Nephron progenitor cell (in vitro differentiated cells): ENCODE measurements around the gene TTC9.

Experiments used
- DNase-seq: peaks from one replicate; pipeline ENCODE4 v3.0.0; 2021
- H3K27ac Mint-ChIP-seq: 2 replicates; pipeline ENCODE4 v1.8.0; 2021; ENCODE audit warnings: mild to moderate bottlenecking, moderate library complexity, mixed read lengths
- H3K27me3 Mint-ChIP-seq: 2 replicates; pipeline ENCODE4 v1.8.0; 2021; ENCODE audit warnings: mild to moderate bottlenecking, low read depth, mixed read lengths; ENCODE audit not compliant: poor library complexity
- H3K36me3 Mint-ChIP-seq: 2 replicates; pipeline ENCODE4 v1.8.0; 2021; ENCODE audit warnings: low read depth, mixed read lengths
- H3K4me1 Mint-ChIP-seq: 2 replicates; pipeline ENCODE4 v1.8.0; 2021; ENCODE audit warnings: mixed read lengths
- H3K4me3 Mint-ChIP-seq: 2 replicates; pipeline ENCODE4 v1.8.0; 2021; ENCODE audit warnings: mild to moderate bottlenecking, moderate library complexity, mixed read lengths
- H3K9me3 Mint-ChIP-seq: 2 replicates; pipeline ENCODE4 v1.8.0; 2021; ENCODE audit warnings: mild to moderate bottlenecking, moderate library complexity, mixed read lengths
- CTCF ChIP-seq: fragments of 200-600 bp; sonication (generic); IDR thresholded peaks from 2 replicates; pipeline ENCODE4 v1.5.0; 2021; ENCODE audit warnings: antibody characterized with exemption

The TTC9 gene

GRCh38 chr14:70671652-70672644, 30.2 kb downstream of the TTC9 start:
- Mint-ChIP-seq H3K36me3 (no peaks in the 10 kb centered on the region), H3K9me3 (no peaks in the 10 kb centered on the region), H3K4me3 (no peak overlapping the region), H3K27ac (no peak overlapping the region), H3K4me1 (peaks cover 7% of the 10 kb centered on the region), H3K27me3 (no peaks in the 10 kb centered on the region)
- TF ChIP-seq CTCF: no peak
- DNase-seq: no peak

GRCh38 chr14:70677341-70677740, 35.6 kb downstream of the TTC9 start:
- Mint-ChIP-seq H3K4me3 (no peak overlapping the region), H3K36me3 (no peaks in the 10 kb centered on the region), H3K27me3 (peaks cover 7% of the 10 kb centered on the region), H3K27ac (no peak overlapping the region), H3K4me1 (peaks cover 7% of the 10 kb centered on the region), H3K9me3 (no peaks in the 10 kb centered on the region)
- TF ChIP-seq CTCF: no peak
- DNase-seq: no peak

- Mint-ChIP-seq H3K27ac (no peak overlapping the region), H3K36me3 (no peaks in the 10 kb centered on the region), H3K27me3 (peaks cover 12% of the 10 kb centered on the region), H3K9me3 (no peaks in the 10 kb centered on the region), H3K4me3 (no peak overlapping the region), H3K4me1 (peaks cover 5% of the 10 kb centered on the region)
- no peak for TF ChIP-seq CTCF
- no peak for DNase-seq
Measured at GRCh38 chr14:70680748-70681147, 39.0 kb downstream of the TTC9 start.

- Mint-ChIP-seq H3K27me3 (peaks cover 5% of the 10 kb centered on the region), H3K27ac (no peak overlapping the region), H3K4me3 (no peak overlapping the region), H3K9me3 (no peaks in the 10 kb centered on the region), H3K36me3 (no peaks in the 10 kb centered on the region), H3K4me1 (peaks cover 5% of the 10 kb centered on the region)
- DNase-seq: no peak
- no peak for TF ChIP-seq CTCF
Measured at GRCh38 chr14:70683983-70684382, 42.3 kb downstream of the TTC9 start.

GRCh38 chr14:70685474-70686197, 43.9 kb downstream of the TTC9 start:
- no peak for TF ChIP-seq CTCF
- Mint-ChIP-seq H3K36me3 (no peaks in the 10 kb centered on the region), H3K27ac (no peak overlapping the region), H3K4me3 (no peak overlapping the region), H3K4me1 (peaks cover 9% of the 10 kb centered on the region), H3K9me3 (no peaks in the 10 kb centered on the region), H3K27me3 (peaks cover 5% of the 10 kb centered on the region)
- no peak for DNase-seq
